B cell (primary cell): Measurements from ENCODE around the gene IGSF9. TPM values are rescaled to one million over a fixed set of nuclear protein-coding genes. Genes with fewer than 3 reads are reported as not detected.

Experiments used
- ATAC-seq: fragments of 200-7000 bp; cut with Tn5 transposase; one replicate; pipeline ENCODE4 v1.10.0; 2021; ENCODE audit warnings: low read depth, mild to moderate bottlenecking, moderate number of reproducible peaks, moderate library complexity
- CTCF ChIA-PET: fragments of 350-600 bp; sonication (Branson Sonifier 250); formaldehyde crosslinking; loops from one replicate; lab custom pipeline; 2021; ENCODE audit warnings: antibody characterized with exemption, inconsistent platforms; lab: Charles Lee
- POLR2A ChIA-PET: fragments of 350-600 bp; sonication (Branson Sonifier 250); formaldehyde crosslinking; loops from one replicate; lab custom pipeline; 2021; ENCODE audit warnings: antibody characterized with exemption; lab: Charles Lee
- DNase-seq: peaks from one replicate; pipeline ENCODE4 v3.0.0; 2013
- H2AFZ ChIP-seq: 2 replicates; pipeline ENCODE4 v1.6.1; 2012; ENCODE audit warnings: mild to moderate bottlenecking, low read depth, low read length; ENCODE audit not compliant: insufficient read depth, poor library complexity, severe bottlenecking
- H3K27ac ChIP-seq, 2 donors: 1 replicate in 1 of 2; 2 replicates in 1 of 2; pipeline ENCODE4 v1.5.1; 2012 to 2013; ENCODE audit warnings: low read length in 2 of 2, mild to moderate bottlenecking in 2 of 2, moderate library complexity in 1 of 2
- H3K27me3 ChIP-seq, 4 experiments: fragments of 200-600 bp in 1 of 4; sonication (generic) in 1 of 4; replicated peaks in 1 of 4; 1 replicate in 2 of 4; 2 replicates in 2 of 4; pipeline versions ENCODE4 v1.6.1 to v1.7.0; 2013 to 2016; ENCODE audit warnings: low read length in 3 of 4, mild to moderate bottlenecking in 2 of 4, mixed read lengths in 1 of 4, moderate library complexity in 1 of 4; ENCODE audit not compliant: insufficient read depth in 4 of 4, control insufficient read depth in 3 of 4; ENCODE audit errors: control extremely low read depth in 1 of 4
- H3K36me3 ChIP-seq, 2 experiments: replicated peaks in 1 of 2; 1 replicate in 1 of 2; 2 replicates in 1 of 2; pipeline versions ENCODE4 v1.6.1 to v1.7.1; 2013; ENCODE audit warnings: low read length in 1 of 2; ENCODE audit not compliant: insufficient read depth in 2 of 2, control insufficient read depth in 1 of 2; ENCODE audit errors: control extremely low read depth in 1 of 2, extremely low read depth in 1 of 2
- H3K4me1 ChIP-seq, 2 donors: fragments of 200-600 bp in 1 of 2; sonication (generic) in 1 of 2; 1 replicate in 1 of 2; 2 replicates in 1 of 2; pipeline versions ENCODE4 v1.5.1 to v1.6.1; 2013 to 2017; ENCODE audit warnings: low read length in 2 of 2; ENCODE audit not compliant: control insufficient read depth in 2 of 2, insufficient read depth in 2 of 2
- H3K4me2 ChIP-seq: replicated peaks from 2 replicates; pipeline ENCODE3; 2012; ENCODE audit warnings: mild to moderate bottlenecking, low read depth, low read length; ENCODE audit not compliant: poor library complexity, severe bottlenecking
- H3K4me3 ChIP-seq, 5 experiments: fragments of 200-600 bp in 1 of 5; sonication (generic) in 1 of 5; 1 replicate in 3 of 5; 2 replicates in 2 of 5; pipeline versions ENCODE4 v1.5.1 to v1.7.0; 2011 to 2016; ENCODE audit warnings: low read length in 4 of 5, mild to moderate bottlenecking in 4 of 5, low read depth in 2 of 5, control low read depth in 1 of 5, moderate library complexity in 1 of 5; ENCODE audit not compliant: insufficient read depth in 1 of 5; ENCODE audit errors: control extremely low read depth in 1 of 5, extremely low read depth in 1 of 5
- H3K79me2 ChIP-seq: fragments of 200-600 bp; sonication (generic); one replicate; pipeline ENCODE4 v1.6.0; 2016; ENCODE audit warnings: low read length; ENCODE audit not compliant: control insufficient read depth, insufficient read depth
- H3K9ac ChIP-seq: fragments of 200-600 bp; sonication (generic); 2 replicates; pipeline ENCODE4 v1.6.1; 2017; ENCODE audit warnings: mild to moderate bottlenecking, low read length, moderate library complexity
- H3K9me3 ChIP-seq, 3 donors: one replicate each; pipeline versions ENCODE4 v1.6.1 to v1.7.1; 2013; ENCODE audit warnings: low read length in 2 of 3; ENCODE audit not compliant: control insufficient read depth in 2 of 3, insufficient read depth in 1 of 3; ENCODE audit errors: control extremely low read depth in 1 of 3
- H4K20me1 ChIP-seq: 2 replicates; pipeline ENCODE4 v1.6.0; 2012; ENCODE audit warnings: mild to moderate bottlenecking, low read length; ENCODE audit not compliant: insufficient read depth, control insufficient read depth, poor library complexity, severe bottlenecking
- H3K27ac Mint-ChIP-seq: one replicate; pipeline ENCODE4 v1.8.0; 2021; ENCODE audit warnings: mixed read lengths
- H3K27me3 Mint-ChIP-seq: one replicate; pipeline ENCODE4 v1.8.0; 2021; ENCODE audit warnings: mixed read lengths
- H3K4me1 Mint-ChIP-seq: one replicate; pipeline ENCODE4 v1.8.0; 2021; ENCODE audit warnings: mixed read lengths
- H3K4me3 Mint-ChIP-seq: one replicate; pipeline ENCODE4 v1.8.0; 2021; ENCODE audit warnings: mixed read lengths
- H3K9me3 Mint-ChIP-seq: one replicate; pipeline ENCODE4 v1.8.0; 2022; ENCODE audit warnings: mixed read lengths; ENCODE audit not compliant: insufficient read depth
- CTCF ChIP-seq: fragments of 200-600 bp; IDR thresholded peaks from one replicate; pipeline ENCODE4 v1.8.0; 2022; ENCODE audit warnings: antibody characterized with exemption, mild to moderate bottlenecking
- EZH2 ChIP-seq: IDR thresholded peaks from 2 replicates; pipeline ENCODE4 v1.6.1; 2012; ENCODE audit warnings: borderline replicate concordance, low read depth, mild to moderate bottlenecking, moderate library complexity, low read length; ENCODE audit not compliant: insufficient read depth, poor library complexity, severe bottlenecking
- WGBS: methylation state at CpG from one replicate; pipeline ENCODE4 v1.1.5; 2013; ENCODE audit warnings: missing lambda C conversion rate; ENCODE audit not compliant: insufficient coverage; 5-methylcytosine and 5-hydroxymethylcytosine counted together
- intact Hi-C: fragments of 100-400 bp; cut with micrococcal nuclease; formaldehyde crosslinking; loops from one replicate; pipeline ENCODE4 v1.10.0; 2022
- polyA plus RNA-seq: library from polyadenylated mRNA; depleted of rRNA; stranded (reverse); fragments of >200 nt; gene quantifications from 2 replicates; pipeline ENCODE4 v1.2.3, GENCODE V29; 2012
- total RNA-seq, 2 donors: library from RNA; stranded (reverse); fragments of 120-200 nt in 1 of 2; gene quantifications; 1 replicate in 1 of 2; 2 replicates in 1 of 2; pipeline versions ENCODE4 v1.2.3 to v1.2.4, GENCODE V29; 2013 to 2022

The IGSF9 gene
- total and polyA plus RNA-seq, 2 donors (not counting 1 experiment from before 2014, with no cell fraction given): 0.36 to 0.37 TPM

GRCh38 chr1:159993911-159994310 is 48.5 kb upstream of the IGSF9 start:
- intact Hi-C loops: no loop called here
- no peaks in the 10 kb centered on the region for H3K9me3 Mint-ChIP-seq
- no peak for ATAC-seq
- peaks cover 0 to 1% (median 0%) of the 10 kb centered on the region in 3 donors for H3K9me3 ChIP-seq
- H3K4me1 ChIP-seq: no peaks in the 10 kb centered on the region
- H3K36me3 ChIP-seq: no peaks in the 10 kb centered on the region
- 80% methylated on average over 1 of the region's 2 CpGs for WGBS
- H3K9ac ChIP-seq: no peak overlapping the region
- peaks cover 0 to 11% (median 9%) of the 10 kb centered on the region in 4 experiments for H3K27me3 ChIP-seq
- no peak for DNase-seq
- H2AFZ ChIP-seq: no peak overlapping the region
- H3K4me3 Mint-ChIP-seq: no peak overlapping the region
- no peaks in the 10 kb centered on the region for H3K79me2 ChIP-seq
- CTCF ChIA-PET: interaction anchor here (1.0 to 1.6 kb wide), 2 partner anchors 11 to 14 kb away, joined by 4 to 8 read pairs; no protein-coding TSS in a partner anchor
- no peaks in the 10 kb centered on the region for H4K20me1 ChIP-seq
- H3K27ac Mint-ChIP-seq: no peak overlapping the region
- H3K27me3 Mint-ChIP-seq: peaks cover 41% of the 10 kb centered on the region
- no peak overlapping the region for H3K27ac ChIP-seq
- no peak overlapping the region for H3K4me2 ChIP-seq
- peaks cover 5% of the 10 kb centered on the region for H3K4me1 Mint-ChIP-seq
- no peak overlapping the region for H3K4me3 ChIP-seq
- POLR2A ChIA-PET: interaction anchor here (0.7 kb wide), 2 partner anchors 71 to 136 kb away, joined by 5 to 6 read pairs; no protein-coding TSS in a partner anchor
- no peak for TF ChIP-seq CTCF
- no peak for TF ChIP-seq EZH2

DNA sequence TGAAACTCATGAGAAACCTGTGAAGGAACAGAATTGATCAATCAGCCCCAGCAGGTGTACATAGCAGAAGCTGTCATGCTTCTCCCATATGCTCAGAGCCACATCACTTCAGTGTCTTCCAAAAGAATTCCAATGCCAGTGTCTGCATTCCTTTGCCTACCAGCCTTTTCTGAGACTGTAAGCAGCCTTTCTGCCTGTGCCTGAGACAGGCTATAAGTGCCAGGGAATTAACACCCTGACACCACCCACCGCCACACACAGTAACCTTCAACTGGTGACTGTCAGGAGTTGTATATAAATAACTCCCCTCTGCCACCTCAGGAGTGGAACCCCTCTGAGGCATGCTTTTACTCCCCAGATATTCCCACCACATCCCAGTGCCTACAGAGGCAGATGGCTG is 46.7 kb upstream of the IGSF9 start:
- WGBS: no CpG with 5 or more reads among the region's 1 CpG
- Mint-ChIP-seq H3K4me1 (peaks cover 5% of the 10 kb centered on the region), H3K27ac (no peak overlapping the region), H3K27me3 (peaks cover 38% of the 10 kb centered on the region), H3K9me3 (no peaks in the 10 kb centered on the region), H3K4me3 (no peak overlapping the region)
- peaks cover 0 to 15% (median 9%) of the 10 kb centered on the region in 4 experiments for H3K27me3 ChIP-seq
- H4K20me1 ChIP-seq: no peaks in the 10 kb centered on the region
- no peak overlapping the region for H2AFZ ChIP-seq
- no peaks in the 10 kb centered on the region for H3K79me2 ChIP-seq
- no peak for DNase-seq
- no peak for ATAC-seq
- no peak overlapping the region for H3K4me2 ChIP-seq
- peaks cover 0 to 1% (median 0%) of the 10 kb centered on the region in 3 donors for H3K9me3 ChIP-seq
- intact Hi-C loops: no loop called here
- ChIA-PET CTCF (interaction anchor here (1.0 to 2.2 kb wide), 2 partner anchors 15 to 99 kb away, joined by 4 to 10 read pairs; no protein-coding TSS in a partner anchor), POLR2A (no interaction called here)
- H3K4me3 ChIP-seq: no peak overlapping the region
- H3K36me3 ChIP-seq: no peaks in the 10 kb centered on the region
- TF ChIP-seq CTCF (no peak), EZH2 (no peak)
- H3K27ac ChIP-seq: no peak overlapping the region
- no peaks in the 10 kb centered on the region for H3K4me1 ChIP-seq
- H3K9ac ChIP-seq: no peak overlapping the region
